Right renal cortex interstitium (tissue), 3 donors: ENCODE measurements around the gene HLCS. TPM values are rescaled to one million over a fixed set of nuclear protein-coding genes. Genes with fewer than 3 reads are reported as not detected.

ENCODE experiments used
- polyA plus RNA-seq, 3 donors: library from polyadenylated mRNA; unstranded; fragments of 120-200 nt; gene quantifications; one replicate each; pipeline ENCODE4 v1.2.1, GENCODE V29; 2013; ENCODE audit not compliant: insufficient read length in 3 of 3

HLCS gene
- polyA plus RNA-seq, 3 donors, result 17.3 to 18.8 (median 17.4) TPM

Other genes with a start within 250 kb of the HLCS start
- 1 to 10 TPM; 1.6 to 2.3 (median 1.9) TPM for gene RIPPLY3, start 40.0 kb upstream of the HLCS start, polyA plus RNA-seq
- gene PIGP, start 106.4 kb upstream of the HLCS start, polyA plus RNA-seq, result 10 to 100 TPM; 34.2 to 41.5 (median 34.4) TPM
- 100 to 1,000 TPM; 158 to 201 (median 173) TPM for gene TTC3, start 106.6 kb upstream of the HLCS start, polyA plus RNA-seq